Metanephros (tissue), 1 donor: Measurements from ENCODE around the gene SLCO4A1. TPM values are rescaled to one million over a fixed set of nuclear protein-coding genes. Genes with fewer than 3 reads are reported as not detected.

Experiments used
- total RNA-seq: library from RNA; depleted of rRNA; stranded (reverse); fragments of >200 nt; gene quantifications from one replicate; pipeline ENCODE4 v1.2.3, GENCODE V29; 2014

The SLCO4A1 gene, protein sequence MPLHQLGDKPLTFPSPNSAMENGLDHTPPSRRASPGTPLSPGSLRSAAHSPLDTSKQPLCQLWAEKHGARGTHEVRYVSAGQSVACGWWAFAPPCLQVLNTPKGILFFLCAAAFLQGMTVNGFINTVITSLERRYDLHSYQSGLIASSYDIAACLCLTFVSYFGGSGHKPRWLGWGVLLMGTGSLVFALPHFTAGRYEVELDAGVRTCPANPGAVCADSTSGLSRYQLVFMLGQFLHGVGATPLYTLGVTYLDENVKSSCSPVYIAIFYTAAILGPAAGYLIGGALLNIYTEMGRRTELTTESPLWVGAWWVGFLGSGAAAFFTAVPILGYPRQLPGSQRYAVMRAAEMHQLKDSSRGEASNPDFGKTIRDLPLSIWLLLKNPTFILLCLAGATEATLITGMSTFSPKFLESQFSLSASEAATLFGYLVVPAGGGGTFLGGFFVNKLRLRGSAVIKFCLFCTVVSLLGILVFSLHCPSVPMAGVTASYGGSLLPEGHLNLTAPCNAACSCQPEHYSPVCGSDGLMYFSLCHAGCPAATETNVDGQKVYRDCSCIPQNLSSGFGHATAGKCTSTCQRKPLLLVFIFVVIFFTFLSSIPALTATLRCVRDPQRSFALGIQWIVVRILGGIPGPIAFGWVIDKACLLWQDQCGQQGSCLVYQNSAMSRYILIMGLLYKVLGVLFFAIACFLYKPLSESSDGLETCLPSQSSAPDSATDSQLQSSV
- 7.5 TPM for total RNA-seq

GRCh38 chr20:62642051-62642665 is at the start of gene SLCO4A1:
SLCO4A1 (plus strand) TSS chr20:62642503; CDS start chr20:62656455, 13,952 bp downstream.

GRCh38 chr20:62708591-62709536 is 66.6 kb downstream of the SLCO4A1 start, which contains the start of gene NTSR1:
NTSR1 (plus strand) TSS chr20:62708836; CDS start chr20:62709208, 372 bp downstream.

Other genes with a start within 250 kb of the SLCO4A1 start
- 4.6 TPM for gene CABLES2, start 235.2 kb upstream of the SLCO4A1 start, total RNA-seq
- gene RBBP8NL, start 215.0 kb upstream of the SLCO4A1 start, total RNA-seq, result 0.93 TPM
- 11.7 TPM for gene GATA5, start 166.5 kb upstream of the SLCO4A1 start, total RNA-seq
- gene NTSR1, start 66.3 kb downstream of the SLCO4A1 start, total RNA-seq, result 0.58 TPM
- gene MRGBP, start 154.0 kb downstream of the SLCO4A1 start, total RNA-seq, result 13.4 TPM
- 31.1 TPM for gene OGFR, start 162.3 kb downstream of the SLCO4A1 start, total RNA-seq
- gene COL9A3, start 174.5 kb downstream of the SLCO4A1 start, total RNA-seq, result 28.3 TPM
- 8.3 TPM for gene TCFL5, start 219.3 kb downstream of the SLCO4A1 start, total RNA-seq